Measurements from ENCODE around the gene SOWAHC. TPM values are rescaled to one million over a fixed set of nuclear protein-coding genes. Genes with fewer than 3 reads are reported as not detected.
A peak's percentile ranks its signal among the peaks of the same experiment; 100 is the strongest.
"Not testable (repeated sequence)": the region's sequence is repeated elsewhere in the genome, so short reads cannot be mapped to it uniquely, and the experiment has no call there.

Gene SOWAHC
- polyA plus RNA-seq, 1 donor: 20.8 TPM

GRCh38 chr2:109630441-109631430 lies 16.6 kb downstream of the SOWAHC start:
- peaks cover 21% of the 10 kb centered on the region for H3K4me1 ChIP-seq (ENCODE audit: control insufficient read depth, insufficient read depth, low read length)
- 74% methylated on average over 6 of the region's 19 CpGs for WGBS (ENCODE audit: insufficient coverage, low lambda C conversion rate)
- H3K27me3 ChIP-seq (ENCODE audit: control insufficient read depth, insufficient read depth, low read length): no peaks in the 10 kb centered on the region
- H3K9me3 ChIP-seq (ENCODE audit: control insufficient read depth, low read depth, low read length): no peaks in the 10 kb centered on the region
- H3K4me3 ChIP-seq (ENCODE audit: low read length): no peak overlapping the region
- H3K27ac ChIP-seq (ENCODE audit: low read length): peak overlapping the region; percentile 49
- no peaks in the 10 kb centered on the region for H3K36me3 ChIP-seq (ENCODE audit: control insufficient read depth, insufficient read depth, low read length)
- DNase-seq: peak; percentile 85 to 88

GRCh38 chr2:109631741-109632140 lies 17.6 kb downstream of the SOWAHC start:
- H3K36me3 ChIP-seq (ENCODE audit: control insufficient read depth, insufficient read depth, low read length): no peaks in the 10 kb centered on the region
- H3K27ac ChIP-seq (ENCODE audit: low read length): peak overlapping the region; percentile 20
- WGBS (ENCODE audit: insufficient coverage, low lambda C conversion rate): no CpG with 5 or more reads among the region's 3 CpGs

GRCh38 chr2:109632158-109632789 lies 18.1 kb downstream of the SOWAHC start:
- no peaks in the 10 kb centered on the region for H3K27me3 ChIP-seq (ENCODE audit: control insufficient read depth, insufficient read depth, low read length)
- H3K9me3 ChIP-seq (ENCODE audit: control insufficient read depth, low read depth, low read length): no peaks in the 10 kb centered on the region
- peak overlapping the region; percentile 20 for H3K27ac ChIP-seq (ENCODE audit: low read length)
- no CpG with 5 or more reads among the region's 14 CpGs for WGBS (ENCODE audit: insufficient coverage, low lambda C conversion rate)
- H3K4me1 ChIP-seq (ENCODE audit: control insufficient read depth, insufficient read depth, low read length): peaks cover 21% of the 10 kb centered on the region
- H3K36me3 ChIP-seq (ENCODE audit: control insufficient read depth, insufficient read depth, low read length): no peaks in the 10 kb centered on the region
- H3K4me3 ChIP-seq (ENCODE audit: low read length): no peak overlapping the region
- peak in 1 of 2 donors; percentile 69 for DNase-seq

More at GRCh38 chr2:109631741-109632140, 17.6 kb downstream of the SOWAHC start:
- Histone ChIP-seq H3K9me3 (ENCODE audit: control insufficient read depth, low read depth, low read length) (no peaks in the 10 kb centered on the region), H3K4me1 (ENCODE audit: control insufficient read depth, insufficient read depth, low read length) (peaks cover 21% of the 10 kb centered on the region), H3K27me3 (ENCODE audit: control insufficient read depth, insufficient read depth, low read length) (no peaks in the 10 kb centered on the region), H3K4me3 (ENCODE audit: low read length) (no peak overlapping the region)
- no peak for DNase-seq

GRCh38 chr2:109633284-109633961 lies 19.3 kb downstream of the SOWAHC start:
- no CpG with 5 or more reads among the region's 10 CpGs for WGBS (ENCODE audit: insufficient coverage, low lambda C conversion rate)
- no peaks in the 10 kb centered on the region for H3K36me3 ChIP-seq (ENCODE audit: control insufficient read depth, insufficient read depth, low read length)
- no peak for DNase-seq
- H3K9me3 ChIP-seq (ENCODE audit: control insufficient read depth, low read depth, low read length): no peaks in the 10 kb centered on the region
- no peak overlapping the region for H3K27ac ChIP-seq (ENCODE audit: low read length)
- H3K4me1 ChIP-seq (ENCODE audit: control insufficient read depth, insufficient read depth, low read length): peaks cover 24% of the 10 kb centered on the region
- H3K4me3 ChIP-seq (ENCODE audit: low read length): no peak overlapping the region
- no peaks in the 10 kb centered on the region for H3K27me3 ChIP-seq (ENCODE audit: control insufficient read depth, insufficient read depth, low read length)

- H3K27me3 ChIP-seq (ENCODE audit: control insufficient read depth, insufficient read depth, low read length): no peaks in the 10 kb centered on the region
- no peak overlapping the region for H3K4me3 ChIP-seq (ENCODE audit: low read length)
- no CpG with 5 or more reads among the region's 11 CpGs for WGBS (ENCODE audit: insufficient coverage, low lambda C conversion rate)
- H3K36me3 ChIP-seq (ENCODE audit: control insufficient read depth, insufficient read depth, low read length): no peaks in the 10 kb centered on the region
- H3K9me3 ChIP-seq (ENCODE audit: control insufficient read depth, low read depth, low read length): no peaks in the 10 kb centered on the region
- no peak for DNase-seq
- peaks cover 20% of the 10 kb centered on the region for H3K4me1 ChIP-seq (ENCODE audit: control insufficient read depth, insufficient read depth, low read length)
- H3K27ac ChIP-seq (ENCODE audit: low read length): no peak overlapping the region
Measured at GRCh38 chr2:109635426-109636304, 21.5 kb downstream of the SOWAHC start.

GRCh38 chr2:109636317-109636716 lies 22.2 kb downstream of the SOWAHC start:
- no peaks in the 10 kb centered on the region for H3K36me3 ChIP-seq (ENCODE audit: control insufficient read depth, insufficient read depth, low read length)
- H3K9me3 ChIP-seq (ENCODE audit: control insufficient read depth, low read depth, low read length): no peaks in the 10 kb centered on the region
- H3K4me3 ChIP-seq (ENCODE audit: low read length): no peak overlapping the region
- H3K27ac ChIP-seq (ENCODE audit: low read length): no peak overlapping the region
- peaks cover 13% of the 10 kb centered on the region for H3K4me1 ChIP-seq (ENCODE audit: control insufficient read depth, insufficient read depth, low read length)
- no CpG with 5 or more reads among the region's 1 CpG for WGBS (ENCODE audit: insufficient coverage, low lambda C conversion rate)
- H3K27me3 ChIP-seq (ENCODE audit: control insufficient read depth, insufficient read depth, low read length): no peaks in the 10 kb centered on the region
- DNase-seq: no peak

- Histone ChIP-seq H3K4me3 (ENCODE audit: low read length) (no peak overlapping the region), H3K4me1 (ENCODE audit: control insufficient read depth, insufficient read depth, low read length) (peaks cover 5% of the 10 kb centered on the region), H3K9me3 (ENCODE audit: control insufficient read depth, low read depth, low read length) (no peaks in the 10 kb centered on the region), H3K36me3 (ENCODE audit: control insufficient read depth, insufficient read depth, low read length) (no peaks in the 10 kb centered on the region), H3K27me3 (ENCODE audit: control insufficient read depth, insufficient read depth, low read length) (no peaks in the 10 kb centered on the region), H3K27ac (ENCODE audit: low read length) (no peak overlapping the region)
- WGBS (ENCODE audit: insufficient coverage, low lambda C conversion rate): 60% methylated on average over 1 of the region's 9 CpGs
- DNase-seq: peak in 1 of 2 donors; percentile 55
Measured at GRCh38 chr2:109637749-109638570, 23.8 kb downstream of the SOWAHC start.

GRCh38 chr2:109638795-109639194 lies 24.6 kb downstream of the SOWAHC start:
- no peaks in the 10 kb centered on the region for H3K9me3 ChIP-seq (ENCODE audit: control insufficient read depth, low read depth, low read length)
- H3K27me3 ChIP-seq (ENCODE audit: control insufficient read depth, insufficient read depth, low read length): no peaks in the 10 kb centered on the region
- no peak overlapping the region for H3K27ac ChIP-seq (ENCODE audit: low read length)
- DNase-seq: no peak
- H3K4me3 ChIP-seq (ENCODE audit: low read length): no peak overlapping the region
- no peaks in the 10 kb centered on the region for H3K36me3 ChIP-seq (ENCODE audit: control insufficient read depth, insufficient read depth, low read length)
- WGBS (ENCODE audit: insufficient coverage, low lambda C conversion rate): no CpG with 5 or more reads among the region's 3 CpGs
- H3K4me1 ChIP-seq (ENCODE audit: control insufficient read depth, insufficient read depth, low read length): peaks cover 11% of the 10 kb centered on the region

GRCh38 chr2:109640000-109640399 lies 25.8 kb downstream of the SOWAHC start:
- H3K36me3 ChIP-seq (ENCODE audit: control insufficient read depth, insufficient read depth, low read length); H3K27me3 ChIP-seq (ENCODE audit: control insufficient read depth, insufficient read depth, low read length); H3K27ac ChIP-seq (ENCODE audit: low read length); H3K9me3 ChIP-seq (ENCODE audit: control insufficient read depth, low read depth, low read length); DNase-seq; H3K4me3 ChIP-seq (ENCODE audit: low read length): not testable (repeated sequence)
- H3K4me1 ChIP-seq (ENCODE audit: control insufficient read depth, insufficient read depth, low read length): peaks cover 20% of the 10 kb centered on the region
- WGBS (ENCODE audit: insufficient coverage, low lambda C conversion rate): 80% methylated on average over 1 of the region's 9 CpGs

All from large intestine (tissue), 3 donors.